ENCODE results near the gene IRAK1BP1. TPM values are rescaled to one million over a fixed set of nuclear protein-coding genes. Genes with fewer than 3 reads are reported as not detected.
"Not testable (repeated sequence)": the region's sequence is repeated elsewhere in the genome, so short reads cannot be mapped to it uniquely, and the experiment has no call there.

Gene IRAK1BP1
- polyA plus RNA-seq, 1 donor from 2014 or later: 6.6 TPM

GRCh38 chr6:78883651-78884050 is 16.3 kb downstream of the IRAK1BP1 start:
- Histone ChIP-seq H3K9ac (ENCODE audit: low read length) (no peak overlapping the region), H3K4me2 (ENCODE audit: low read length) (no peak overlapping the region), H3K27me3 (ENCODE audit: insufficient read depth, low read depth, low read length) (no peaks in the 10 kb centered on the region), H3K9me3 (ENCODE audit: low read length) (no peaks in the 10 kb centered on the region), H4K20me1 (ENCODE audit: insufficient read depth) (no peaks in the 10 kb centered on the region), H3K9me2 (ENCODE audit: insufficient read depth, low read length) (no peaks in the 10 kb centered on the region), H3K79me2 (replicated peaks; ENCODE audit: insufficient read depth, low read length) (no peaks in the 10 kb centered on the region), H3K36me3 (ENCODE audit: insufficient read depth, low read length) (peaks cover 5% of the 10 kb centered on the region), H2AFZ (ENCODE audit: low read depth, low read length) (no peak overlapping the region), H3K4me3 (ENCODE audit: low read length) (no peak overlapping the region), H3F3A (ENCODE audit: insufficient read depth, low read length, poor library complexity, severe bottlenecking) (no peaks in the 10 kb centered on the region), H3K27ac (ENCODE audit: low read length) (no peak overlapping the region)
- no peak for TF ChIP-seq REST (IDR thresholded peaks at IDR 0.05; ENCODE audit: borderline replicate concordance)
- no peak for TF ChIP-seq MXI1 (conservative IDR thresholded peaks at IDR 0.05; ENCODE audit: poor library complexity, severe bottlenecking)
- no peak for TF ChIP-seq EP300 (conservative IDR thresholded peaks at IDR 0.05; ENCODE audit: poor library complexity, severe bottlenecking)
- no peak for TF ChIP-seq POLR2AphosphoS5 (IDR thresholded peaks at IDR 0.05)
- TF ChIP-seq SMC3 (conservative IDR thresholded peaks at IDR 0.05; ENCODE audit: poor library complexity): no peak
- TF ChIP-seq EZH2 (IDR thresholded peaks at IDR 0.05; ENCODE audit: borderline replicate concordance, insufficient read depth, low read length, poor library complexity, severe bottlenecking): no peak

GRCh38 chr6:78889901-78890300 is 22.6 kb downstream of the IRAK1BP1 start:
- H3K36me3 ChIP-seq (ENCODE audit: insufficient read depth, low read length); H3F3A ChIP-seq (ENCODE audit: insufficient read depth, low read length, poor library complexity, severe bottlenecking); H3K27me3 ChIP-seq (ENCODE audit: insufficient read depth, low read depth, low read length); H3K9ac ChIP-seq (ENCODE audit: low read length); H3K9me3 ChIP-seq (ENCODE audit: low read length); H3K4me3 ChIP-seq (ENCODE audit: low read length); H3K4me2 ChIP-seq (ENCODE audit: low read length); H3K79me2 ChIP-seq (replicated peaks; ENCODE audit: insufficient read depth, low read length); H4K20me1 ChIP-seq (ENCODE audit: insufficient read depth); H3K27ac ChIP-seq (ENCODE audit: low read length); H2AFZ ChIP-seq (ENCODE audit: low read depth, low read length); H3K9me2 ChIP-seq (ENCODE audit: insufficient read depth, low read length): not testable (repeated sequence)

DNA sequence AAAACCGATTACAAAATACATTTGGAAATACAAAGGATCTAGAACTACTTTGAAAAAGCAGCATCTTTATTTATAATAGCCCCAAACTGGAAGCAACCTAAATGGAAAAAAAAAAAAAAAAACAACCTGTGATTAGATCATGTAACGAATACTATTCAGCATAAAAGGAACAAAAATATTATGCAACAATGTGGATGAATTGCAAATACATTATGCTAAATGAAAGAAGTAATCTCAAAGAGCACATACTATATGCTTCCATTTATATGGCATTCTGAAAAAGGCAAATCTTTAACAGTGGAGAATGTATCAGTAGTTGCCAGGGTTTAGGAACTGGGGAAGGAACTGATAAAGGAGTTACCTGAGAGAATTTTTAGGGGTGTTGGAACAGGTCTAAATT is 28.9 kb downstream of the IRAK1BP1 start:
- H3K36me3 ChIP-seq (ENCODE audit: insufficient read depth, low read length): peaks cover 7% of the 10 kb centered on the region
- H3K27me3 ChIP-seq (ENCODE audit: insufficient read depth, low read depth, low read length): no peaks in the 10 kb centered on the region
- H4K20me1 ChIP-seq (ENCODE audit: insufficient read depth): no peaks in the 10 kb centered on the region
- no peaks in the 10 kb centered on the region for H3K9me3 ChIP-seq (ENCODE audit: low read length)
- H3K9ac ChIP-seq (ENCODE audit: low read length): no peak overlapping the region
- H3K27ac ChIP-seq (ENCODE audit: low read length): no peak overlapping the region
- H2AFZ ChIP-seq (ENCODE audit: low read depth, low read length): no peak overlapping the region
- no peak overlapping the region for H3K4me2 ChIP-seq (ENCODE audit: low read length)
- H3K79me2 ChIP-seq (replicated peaks; ENCODE audit: insufficient read depth, low read length): no peaks in the 10 kb centered on the region
- H3K4me3 ChIP-seq (ENCODE audit: low read length): no peak overlapping the region
- no peak for TF ChIP-seq RAD21 (conservative IDR thresholded peaks at IDR 0.05)
- TF ChIP-seq EP300 (conservative IDR thresholded peaks at IDR 0.05; ENCODE audit: poor library complexity, severe bottlenecking): no peak
- TF ChIP-seq TAF1 (IDR thresholded peaks at IDR 0.05; ENCODE audit: low read depth): no peak
- no peak for TF ChIP-seq EZH2 (IDR thresholded peaks at IDR 0.05; ENCODE audit: borderline replicate concordance, insufficient read depth, low read length, poor library complexity, severe bottlenecking)
- no peak for TF ChIP-seq POLR2AphosphoS5 (IDR thresholded peaks at IDR 0.05)
- TF ChIP-seq, protein P1, sequence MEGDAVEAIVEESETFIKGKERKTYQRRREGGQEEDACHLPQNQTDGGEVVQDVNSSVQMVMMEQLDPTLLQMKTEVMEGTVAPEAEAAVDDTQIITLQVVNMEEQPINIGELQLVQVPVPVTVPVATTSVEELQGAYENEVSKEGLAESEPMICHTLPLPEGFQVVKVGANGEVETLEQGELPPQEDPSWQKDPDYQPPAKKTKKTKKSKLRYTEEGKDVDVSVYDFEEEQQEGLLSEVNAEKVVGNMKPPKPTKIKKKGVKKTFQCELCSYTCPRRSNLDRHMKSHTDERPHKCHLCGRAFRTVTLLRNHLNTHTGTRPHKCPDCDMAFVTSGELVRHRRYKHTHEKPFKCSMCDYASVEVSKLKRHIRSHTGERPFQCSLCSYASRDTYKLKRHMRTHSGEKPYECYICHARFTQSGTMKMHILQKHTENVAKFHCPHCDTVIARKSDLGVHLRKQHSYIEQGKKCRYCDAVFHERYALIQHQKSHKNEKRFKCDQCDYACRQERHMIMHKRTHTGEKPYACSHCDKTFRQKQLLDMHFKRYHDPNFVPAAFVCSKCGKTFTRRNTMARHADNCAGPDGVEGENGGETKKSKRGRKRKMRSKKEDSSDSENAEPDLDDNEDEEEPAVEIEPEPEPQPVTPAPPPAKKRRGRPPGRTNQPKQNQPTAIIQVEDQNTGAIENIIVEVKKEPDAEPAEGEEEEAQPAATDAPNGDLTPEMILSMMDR (IDR thresholded peaks at IDR 0.05; ENCODE audit: poor library complexity, severe bottlenecking): no peak
- no peak for TF ChIP-seq REST (IDR thresholded peaks at IDR 0.05; ENCODE audit: borderline replicate concordance)
- TF ChIP-seq SMC3 (conservative IDR thresholded peaks at IDR 0.05; ENCODE audit: poor library complexity): no peak
- TF ChIP-seq MXI1 (conservative IDR thresholded peaks at IDR 0.05; ENCODE audit: poor library complexity, severe bottlenecking): no peak
- H3K9me2 ChIP-seq (ENCODE audit: insufficient read depth, low read length): no peaks in the 10 kb centered on the region
- H3F3A ChIP-seq (ENCODE audit: insufficient read depth, low read length, poor library complexity, severe bottlenecking): no peaks in the 10 kb centered on the region
